ENCODE measurements around the gene MAP4K3.

GRCh38 chr2:39433586-39434195 is 3.4 kb downstream of the MAP4K3 start:
- TF ChIP-seq CTCF (IDR thresholded peaks at IDR 0.05; ENCODE audit: insufficient read depth, low read length) (no peak), POLR2AphosphoS5 (IDR thresholded peaks at IDR 0.05; ENCODE audit: low read depth) (no peak)

All from HL-60 (cell line).